Lung (tissue), 12 donors: ENCODE results near the gene PRSS1. TPM values are rescaled to one million over a fixed set of nuclear protein-coding genes. Genes with fewer than 3 reads are reported as not detected.
A peak's percentile ranks its signal among the peaks of the same experiment; 100 is the strongest.

Experiments
- ATAC-seq: fragments of 200-7000 bp; cut with Tn5 transposase; one replicate; pipeline ENCODE4 v1.9.1; 2020; ENCODE audit warnings: moderate number of reproducible peaks; ENCODE audit not compliant: insufficient read depth, low FRiP score
- DNase-seq, 3 donors: peaks; one replicate each; pipeline ENCODE4 v3.0.0-alpha.2; 2013 to 2017
- H3K27ac ChIP-seq, 2 donors: one replicate each; pipeline ENCODE4 v1.5.1; 2013; ENCODE audit warnings: mild to moderate bottlenecking in 2 of 2, moderate library complexity in 2 of 2, control low read depth in 1 of 2, inconsistent platforms in 1 of 2, low read depth in 1 of 2, low read length in 1 of 2
- H3K27me3 ChIP-seq, 3 donors: one replicate each; pipeline ENCODE4 v1.5.1; 2013; ENCODE audit warnings: low read length in 2 of 3; ENCODE audit not compliant: control insufficient read depth in 3 of 3, insufficient read depth in 3 of 3
- H3K36me3 ChIP-seq, 4 donors: one replicate each; pipeline ENCODE4 v1.5.1; 2013; ENCODE audit warnings: low read length in 4 of 4, mild to moderate bottlenecking in 1 of 4, moderate library complexity in 1 of 4; ENCODE audit not compliant: control insufficient read depth in 4 of 4, insufficient read depth in 4 of 4
- H3K4me1 ChIP-seq, 5 donors: one replicate each; pipeline ENCODE4 v1.5.1; 2013; ENCODE audit warnings: low read length in 5 of 5, mild to moderate bottlenecking in 2 of 5, moderate library complexity in 1 of 5; ENCODE audit not compliant: control insufficient read depth in 5 of 5, insufficient read depth in 5 of 5
- H3K4me3 ChIP-seq: one replicate; pipeline ENCODE4 v1.5.1; 2013; ENCODE audit warnings: mild to moderate bottlenecking, control low read depth, moderate library complexity
- H3K9ac ChIP-seq, 2 donors: one replicate each; pipeline ENCODE4 v1.5.1; 2013; ENCODE audit warnings: low read length in 2 of 2, control low read depth in 1 of 2; ENCODE audit not compliant: insufficient read depth in 1 of 2
- H3K9me3 ChIP-seq, 4 donors: one replicate each; pipeline ENCODE4 v1.5.1; 2013; ENCODE audit warnings: low read length in 3 of 4, mild to moderate bottlenecking in 1 of 4, moderate library complexity in 1 of 4; ENCODE audit not compliant: control insufficient read depth in 4 of 4, insufficient read depth in 3 of 4
- WGBS, 2 donors: extraction: QIAGEN DNeasy Blood & Tissue Kit; methylation state at CpG; one replicate each; pipeline ENCODE4 v1.1.7; 2013; 5-methylcytosine and 5-hydroxymethylcytosine counted together
- polyA plus RNA-seq, 2 donors: library from polyadenylated mRNA; stranded (reverse); fragments of 200-250 nt; gene quantifications; one replicate each; pipeline ENCODE4 v1.2.1, GENCODE V29; 2013
- total RNA-seq, 2 donors: library from RNA; depleted of rRNA in 1 of 2; stranded (reverse); fragments of >200 nt in 1 of 2; gene quantifications; one replicate each; pipeline ENCODE4 v1.2.1, GENCODE V29; 2014 to 2021
- TF ChIP-seq, protein P1 (sequence below): IDR thresholded peaks from 2 replicates; pipeline ENCODE4 v1.5.1; 2012; ENCODE audit warnings: mild to moderate bottlenecking; ENCODE audit errors: control extremely low read depth, extremely low read depth
- donor health status: control.
- donor health status: control.
- donor health status: Bipolar disorder and iron deficiency.
- donor health status: healthy.
- donor health status: DM: yes; HTN: yes; CAD: no.

Gene PRSS1
- total and polyA plus RNA-seq, 4 donors = 0.41 to 16.8 (median 1.1) TPM; not detected in 1

DNA sequence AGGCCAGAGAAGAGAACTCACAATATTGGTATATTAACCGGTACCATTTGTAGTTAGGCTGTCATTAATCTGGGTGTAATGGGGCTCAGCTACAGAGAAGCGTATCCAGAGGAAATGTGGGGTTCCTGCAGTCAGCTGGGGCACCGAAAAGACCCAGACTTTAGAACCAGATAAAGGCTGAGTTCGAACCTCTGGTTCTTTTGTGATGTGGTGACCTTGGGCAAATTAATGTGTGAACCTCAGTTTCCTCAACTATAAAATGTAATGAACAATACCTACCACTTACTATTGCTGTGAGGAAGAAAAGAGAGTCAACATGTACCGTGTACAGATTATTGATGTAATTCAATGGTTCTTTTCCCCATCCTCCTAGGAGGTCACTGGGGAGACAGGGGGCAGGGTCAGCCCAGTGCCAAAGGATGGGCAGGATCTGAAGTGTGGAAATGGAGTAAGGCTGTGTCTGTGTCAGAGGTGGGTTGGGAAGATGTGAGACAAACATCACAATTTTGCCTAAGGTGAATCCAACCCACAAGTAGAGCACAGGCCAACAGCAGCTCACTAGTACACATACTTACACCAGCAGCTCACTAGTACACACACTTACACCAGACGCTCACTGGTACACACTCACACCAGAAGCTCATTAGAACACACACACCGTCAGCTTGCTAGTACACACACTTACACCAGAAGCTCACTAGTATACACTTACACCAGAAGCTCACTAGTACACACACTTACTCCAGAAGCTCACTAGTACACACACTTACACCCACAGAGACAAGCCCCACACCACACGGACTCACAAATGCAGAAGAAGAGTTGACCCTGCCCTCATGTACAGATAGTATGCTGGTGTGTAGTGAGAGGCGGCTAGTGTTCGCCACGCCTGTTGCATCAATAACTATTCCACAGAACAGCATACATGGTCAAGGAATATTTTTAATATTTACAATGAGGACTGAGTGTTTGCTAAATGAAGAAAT is 49.5 kb downstream of the PRSS1 start:
- Histone ChIP-seq H3K27ac (peak overlapping the region in 1 of 2 donors; percentile 18), H3K4me3 (no peak overlapping the region), H3K9me3 (peaks cover 0 to 1% (median 0%) of the 10 kb centered on the region in 4 donors), H3K36me3 (no peaks in the 10 kb centered on the region), H3K27me3 (peaks cover 0 to 76% (median 57%) of the 10 kb centered on the region in 3 donors), H3K4me1 (peaks cover 0 to 16% (median 7%) of the 10 kb centered on the region in 5 donors), H3K9ac (no peak overlapping the region)
- DNase-seq = no peak
- ATAC-seq = no peak
- TF ChIP-seq, protein P1, sequence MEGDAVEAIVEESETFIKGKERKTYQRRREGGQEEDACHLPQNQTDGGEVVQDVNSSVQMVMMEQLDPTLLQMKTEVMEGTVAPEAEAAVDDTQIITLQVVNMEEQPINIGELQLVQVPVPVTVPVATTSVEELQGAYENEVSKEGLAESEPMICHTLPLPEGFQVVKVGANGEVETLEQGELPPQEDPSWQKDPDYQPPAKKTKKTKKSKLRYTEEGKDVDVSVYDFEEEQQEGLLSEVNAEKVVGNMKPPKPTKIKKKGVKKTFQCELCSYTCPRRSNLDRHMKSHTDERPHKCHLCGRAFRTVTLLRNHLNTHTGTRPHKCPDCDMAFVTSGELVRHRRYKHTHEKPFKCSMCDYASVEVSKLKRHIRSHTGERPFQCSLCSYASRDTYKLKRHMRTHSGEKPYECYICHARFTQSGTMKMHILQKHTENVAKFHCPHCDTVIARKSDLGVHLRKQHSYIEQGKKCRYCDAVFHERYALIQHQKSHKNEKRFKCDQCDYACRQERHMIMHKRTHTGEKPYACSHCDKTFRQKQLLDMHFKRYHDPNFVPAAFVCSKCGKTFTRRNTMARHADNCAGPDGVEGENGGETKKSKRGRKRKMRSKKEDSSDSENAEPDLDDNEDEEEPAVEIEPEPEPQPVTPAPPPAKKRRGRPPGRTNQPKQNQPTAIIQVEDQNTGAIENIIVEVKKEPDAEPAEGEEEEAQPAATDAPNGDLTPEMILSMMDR = no peak
- WGBS, 2 donors = 67 to 69% methylated on average over 11 of the region's 11 CpGs

DNA sequence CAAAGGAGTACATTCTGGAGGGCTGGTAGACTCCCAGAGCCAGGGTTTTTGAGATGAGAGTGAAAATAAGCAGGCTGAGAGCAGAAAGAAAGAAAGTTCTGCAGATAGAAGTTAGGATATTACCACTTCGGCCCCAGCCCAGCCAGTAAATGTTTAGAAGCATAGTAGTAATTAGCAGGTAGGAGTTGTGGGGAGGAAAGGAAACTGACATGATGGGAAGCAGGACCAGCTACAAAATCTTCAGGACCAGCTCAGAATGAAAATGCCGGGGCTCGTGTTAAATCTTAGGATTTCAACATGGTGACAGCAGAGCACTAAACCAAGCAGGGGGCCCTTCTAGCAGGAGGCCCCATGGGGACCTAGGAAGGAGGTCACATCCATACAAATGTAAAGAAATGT is 50.2 kb downstream of the PRSS1 start:
- no peak overlapping the region for H3K4me3 ChIP-seq

GRCh38 chr7:142800088-142800487 is 50.8 kb downstream of the PRSS1 start:
- H3K9ac ChIP-seq = no peak overlapping the region
- H3K27ac ChIP-seq = no peak overlapping the region
- 84 to 87% methylated on average over 1 of the region's 1 CpG for WGBS, 2 donors
- peaks cover 0 to 1% (median 0%) of the 10 kb centered on the region in 4 donors for H3K9me3 ChIP-seq
- peaks cover 0 to 16% (median 7%) of the 10 kb centered on the region in 5 donors for H3K4me1 ChIP-seq
- H3K36me3 ChIP-seq = no peaks in the 10 kb centered on the region
- TF ChIP-seq, protein P1 = no peak
- H3K4me3 ChIP-seq = no peak overlapping the region
- DNase-seq (no peak), ATAC-seq (no peak)
- H3K27me3 ChIP-seq = peaks cover 0 to 63% (median 47%) of the 10 kb centered on the region in 3 donors

More for the DNA sequence above, 50.2 kb downstream of the PRSS1 start:
- no peak for DNase-seq
- no peak overlapping the region for H3K9ac ChIP-seq
- ATAC-seq = no peak
- H3K9me3 ChIP-seq = peaks cover 0 to 1% (median 0%) of the 10 kb centered on the region in 4 donors
- TF ChIP-seq, protein P1 = no peak
- H3K4me1 ChIP-seq = peaks cover 0 to 16% (median 7%) of the 10 kb centered on the region in 5 donors
- H3K27me3 ChIP-seq = peaks cover 0 to 70% (median 53%) of the 10 kb centered on the region in 3 donors
- WGBS, 2 donors = 59 to 66% methylated on average over 3 of the region's 3 CpGs
- H3K36me3 ChIP-seq = no peaks in the 10 kb centered on the region
- no peak overlapping the region for H3K27ac ChIP-seq
